Lower leg skin (tissue), 3 donors: Measurements from ENCODE around the gene PXMP2.

Experiments
- POLR2A ChIP-seq, 2 donors: fragments of 450-650 bp; IDR thresholded peaks; one replicate each; pipeline ENCODE4 v1.6.1; 2016 to 2017; ENCODE audit warnings: antibody characterized with exemption in 2 of 2, mild to moderate bottlenecking in 1 of 2, moderate library complexity in 1 of 2
- TF ChIP-seq, protein P1 (sequence below), 3 donors: fragments of 450-650 bp; IDR thresholded peaks; one replicate each; pipeline ENCODE4 v1.5.1; 2016; ENCODE audit warnings: antibody characterized with exemption in 3 of 3, mild to moderate bottlenecking in 3 of 3, moderate library complexity in 2 of 3

DNA sequence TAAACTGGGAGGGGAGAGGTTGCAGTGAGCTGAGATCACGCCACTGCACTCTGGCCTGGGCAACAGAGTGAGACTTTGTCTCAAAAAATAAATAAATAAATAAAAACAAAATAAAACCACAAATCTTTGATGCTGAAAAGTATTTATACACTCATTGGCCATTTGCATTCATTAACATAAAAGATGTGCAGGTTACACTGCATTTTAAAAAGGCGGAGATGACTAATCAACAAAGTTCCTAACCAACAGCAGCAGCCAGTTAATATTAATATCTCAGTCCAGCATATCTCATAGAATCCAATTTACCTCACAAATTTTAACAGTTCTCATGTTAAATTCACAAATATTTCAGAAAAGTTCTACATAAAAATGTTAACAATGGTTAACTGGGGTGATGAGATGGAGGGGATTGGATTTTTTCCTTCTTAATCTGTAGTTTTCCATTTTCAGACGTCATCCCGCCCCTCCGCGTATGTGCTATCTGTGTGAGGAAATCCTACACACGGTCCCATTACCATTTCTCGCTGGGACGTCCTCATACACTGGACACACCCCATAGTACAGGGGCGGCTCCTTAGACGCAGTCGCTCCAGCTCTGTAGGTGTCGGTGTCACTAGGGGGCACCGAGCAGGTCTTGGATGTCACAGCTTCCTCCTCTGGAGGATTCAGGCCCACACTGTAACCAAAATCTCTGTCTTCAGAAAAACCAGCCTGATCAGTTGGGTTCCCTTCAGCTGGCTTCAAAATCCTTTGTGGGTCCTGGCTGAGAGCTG, 67.0 kb downstream of the PXMP2 start:
- TF ChIP-seq, protein P1, sequence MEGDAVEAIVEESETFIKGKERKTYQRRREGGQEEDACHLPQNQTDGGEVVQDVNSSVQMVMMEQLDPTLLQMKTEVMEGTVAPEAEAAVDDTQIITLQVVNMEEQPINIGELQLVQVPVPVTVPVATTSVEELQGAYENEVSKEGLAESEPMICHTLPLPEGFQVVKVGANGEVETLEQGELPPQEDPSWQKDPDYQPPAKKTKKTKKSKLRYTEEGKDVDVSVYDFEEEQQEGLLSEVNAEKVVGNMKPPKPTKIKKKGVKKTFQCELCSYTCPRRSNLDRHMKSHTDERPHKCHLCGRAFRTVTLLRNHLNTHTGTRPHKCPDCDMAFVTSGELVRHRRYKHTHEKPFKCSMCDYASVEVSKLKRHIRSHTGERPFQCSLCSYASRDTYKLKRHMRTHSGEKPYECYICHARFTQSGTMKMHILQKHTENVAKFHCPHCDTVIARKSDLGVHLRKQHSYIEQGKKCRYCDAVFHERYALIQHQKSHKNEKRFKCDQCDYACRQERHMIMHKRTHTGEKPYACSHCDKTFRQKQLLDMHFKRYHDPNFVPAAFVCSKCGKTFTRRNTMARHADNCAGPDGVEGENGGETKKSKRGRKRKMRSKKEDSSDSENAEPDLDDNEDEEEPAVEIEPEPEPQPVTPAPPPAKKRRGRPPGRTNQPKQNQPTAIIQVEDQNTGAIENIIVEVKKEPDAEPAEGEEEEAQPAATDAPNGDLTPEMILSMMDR (IDR thresholded peaks at IDR 0.05), result no peak
- TF ChIP-seq POLR2A (IDR thresholded peaks at IDR 0.05), result no peak
